Middle frontal gyrus (tissue), 1 donor: Measurements from ENCODE around the gene UCN3.

Source experiments
- DNase-seq: peaks from one replicate; pipeline ENCODE4 v3.0.0-alpha.2; 2015; ENCODE audit warnings: low spot score; ENCODE audit errors: extremely low spot score

UCN3 gene

GRCh38 chr10:5364890-5365338 is at the start of gene UCN3:
TSS of gene UCN3 (plus strand) at chr10:5364966. CDS start at chr10:5373721, 8,755 bp downstream.
- no peak for DNase-seq

GRCh38 chr10:5317547-5318107 is 47.1 kb upstream of the UCN3 start:
- DNase-seq, result no peak

- no peak for DNase-seq
Observed at GRCh38 chr10:5318148-5318547, 46.6 kb upstream of the UCN3 start.

GRCh38 chr10:5319863-5320262 is 44.9 kb upstream of the UCN3 start:
- DNase-seq, result no peak

- DNase-seq, result no peak
Observed at GRCh38 chr10:5321273-5321672, 43.5 kb upstream of the UCN3 start.

GRCh38 chr10:5323446-5323845 is 41.3 kb upstream of the UCN3 start:
- no peak for DNase-seq

- no peak for DNase-seq
Observed at GRCh38 chr10:5325076-5325475, 39.7 kb upstream of the UCN3 start.

GRCh38 chr10:5334196-5334880 is 30.4 kb upstream of the UCN3 start:
- no peak for DNase-seq

GRCh38 chr10:5338010-5338409 is 26.8 kb upstream of the UCN3 start:
- no peak for DNase-seq

GRCh38 chr10:5343092-5343491 is 21.7 kb upstream of the UCN3 start:
- no peak for DNase-seq

GRCh38 chr10:5343561-5343960 is 21.2 kb upstream of the UCN3 start:
- no peak for DNase-seq

- no peak for DNase-seq
Observed at GRCh38 chr10:5343979-5344378, 20.8 kb upstream of the UCN3 start.

- DNase-seq, result no peak
Observed at GRCh38 chr10:5344746-5345145, 20.0 kb upstream of the UCN3 start.

GRCh38 chr10:5346881-5347280 is 17.9 kb upstream of the UCN3 start:
- DNase-seq, result no peak

- DNase-seq, result no peak
Observed at GRCh38 chr10:5349362-5349761, 15.4 kb upstream of the UCN3 start.

- DNase-seq, result no peak
Observed at GRCh38 chr10:5354068-5354467, 10.7 kb upstream of the UCN3 start.

GRCh38 chr10:5355594-5356301 is 9.0 kb upstream of the UCN3 start:
- no peak for DNase-seq

- DNase-seq, result no peak
Observed at GRCh38 chr10:5356302-5356763, 8.4 kb upstream of the UCN3 start.

GRCh38 chr10:5360318-5360915 is 4.3 kb upstream of the UCN3 start:
- DNase-seq, result no peak

GRCh38 chr10:5361966-5362365 is 2.8 kb upstream of the UCN3 start:
- no peak for DNase-seq

- no peak for DNase-seq
Observed at GRCh38 chr10:5362873-5363272, 1.9 kb upstream of the UCN3 start.

- no peak for DNase-seq
Observed at GRCh38 chr10:5364374-5364773, 392 bp upstream of the UCN3 start.
